Prostate gland (tissue), 2 donors: Measurements from ENCODE around the gene MT1G.

ENCODE experiments used
- POLR2A ChIP-seq: fragments of 450-650 bp; IDR thresholded peaks from one replicate; pipeline ENCODE4 v1.6.1; 2016; ENCODE audit warnings: antibody characterized with exemption, mild to moderate bottlenecking
- TF ChIP-seq, protein P1 (sequence below), 4 experiments: fragments of 200-600 bp in 2 of 4; fragments of 450-650 bp in 2 of 4; sonication (generic) in 2 of 4; IDR thresholded peaks; 1 replicate in 3 of 4; 2 replicates in 1 of 4; pipeline ENCODE4 v1.5.1; 2016 to 2019; ENCODE audit warnings: antibody characterized with exemption in 4 of 4, mild to moderate bottlenecking in 2 of 4, moderate library complexity in 2 of 4

GRCh38 chr16:56708525-56709442 lies 40.9 kb upstream of the MT1G start:
- TF ChIP-seq, protein P1, sequence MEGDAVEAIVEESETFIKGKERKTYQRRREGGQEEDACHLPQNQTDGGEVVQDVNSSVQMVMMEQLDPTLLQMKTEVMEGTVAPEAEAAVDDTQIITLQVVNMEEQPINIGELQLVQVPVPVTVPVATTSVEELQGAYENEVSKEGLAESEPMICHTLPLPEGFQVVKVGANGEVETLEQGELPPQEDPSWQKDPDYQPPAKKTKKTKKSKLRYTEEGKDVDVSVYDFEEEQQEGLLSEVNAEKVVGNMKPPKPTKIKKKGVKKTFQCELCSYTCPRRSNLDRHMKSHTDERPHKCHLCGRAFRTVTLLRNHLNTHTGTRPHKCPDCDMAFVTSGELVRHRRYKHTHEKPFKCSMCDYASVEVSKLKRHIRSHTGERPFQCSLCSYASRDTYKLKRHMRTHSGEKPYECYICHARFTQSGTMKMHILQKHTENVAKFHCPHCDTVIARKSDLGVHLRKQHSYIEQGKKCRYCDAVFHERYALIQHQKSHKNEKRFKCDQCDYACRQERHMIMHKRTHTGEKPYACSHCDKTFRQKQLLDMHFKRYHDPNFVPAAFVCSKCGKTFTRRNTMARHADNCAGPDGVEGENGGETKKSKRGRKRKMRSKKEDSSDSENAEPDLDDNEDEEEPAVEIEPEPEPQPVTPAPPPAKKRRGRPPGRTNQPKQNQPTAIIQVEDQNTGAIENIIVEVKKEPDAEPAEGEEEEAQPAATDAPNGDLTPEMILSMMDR (IDR thresholded peaks at IDR 0.05), result no peak
- TF ChIP-seq POLR2A, result no peak
